SH-SY5Y (cell line): ENCODE measurements around the gene CDC42BPB.

Experiments used
- GATA2 ChIP-seq: IDR thresholded peaks from 2 replicates; pipeline ENCODE4 v1.6.1; 2011; ENCODE audit warnings: mild to moderate bottlenecking, low read depth, low read length
- GATA3 ChIP-seq: IDR thresholded peaks from 2 replicates; pipeline ENCODE4 v1.6.1; 2011; ENCODE audit warnings: low read depth, mild to moderate bottlenecking, low read length, moderate library complexity

GRCh38 chr14:102965971-102966655 is 91.2 kb downstream of the CDC42BPB start:
- no peak for TF ChIP-seq GATA3
- no peak for TF ChIP-seq GATA2
